Stimulated activated CD4-positive, alpha-beta T cell treated with anti-CD3 and anti-CD28 coated beads, TNF-alpha, amount 100 ng/mL, for 48 hours (primary cell): ENCODE measurements around the gene SYCP2.
A peak's percentile ranks its signal among the peaks of the same experiment; 100 is the strongest.
"Not testable (repeated sequence)": the region's sequence is repeated elsewhere in the genome, so short reads cannot be mapped to it uniquely, and the experiment has no call there.

Experiments used
- DNase-seq, 3 donors: peaks; one replicate each; pipeline ENCODE4 v3.0.0-alpha.2; 2020; ENCODE audit warnings: low read depth in 3 of 3

Gene SYCP2

GRCh38 chr20:59933296-59933848 lies at the start of gene SYCP2:
Gene SYCP2, minus strand, starts transcription at chr20:59933637. Its CDS starts 11,224 bp downstream, at chr20:59922413.
- DNase-seq, result peak in 2 of 3 donors; percentile 26 to 27

- DNase-seq, result no peak
Observed at GRCh38 chr20:59983076-59983475, 49.6 kb upstream of the SYCP2 start.

- DNase-seq, result no peak
Observed at GRCh38 chr20:59977086-59977485, 43.6 kb upstream of the SYCP2 start.

GRCh38 chr20:59976156-59976782 lies 42.8 kb upstream of the SYCP2 start:
- DNase-seq, result no peak

- no peak for DNase-seq
Observed at GRCh38 chr20:59972037-59972801, 38.8 kb upstream of the SYCP2 start.

GRCh38 chr20:59971428-59971827 lies 38.0 kb upstream of the SYCP2 start:
- no peak for DNase-seq

- DNase-seq, result no peak
Observed at GRCh38 chr20:59966428-59966827, 33.0 kb upstream of the SYCP2 start.

- no peak for DNase-seq
Observed at GRCh38 chr20:59962155-59962554, 28.7 kb upstream of the SYCP2 start.

GRCh38 chr20:59961423-59961822 lies 28.0 kb upstream of the SYCP2 start:
- DNase-seq, result no peak

- no peak for DNase-seq
Observed at GRCh38 chr20:59958626-59959025, 25.2 kb upstream of the SYCP2 start.

- DNase-seq, result no peak
Observed at GRCh38 chr20:59958123-59958522, 24.7 kb upstream of the SYCP2 start, which contains the start of gene CDH26. Gene CDH26, plus strand, starts transcription at chr20:59958423. Its CDS starts 304 bp downstream, at chr20:59958727.

- not testable (repeated sequence) for DNase-seq
Observed at GRCh38 chr20:59957568-59957967, 24.1 kb upstream of the SYCP2 start.

GRCh38 chr20:59955131-59955796 lies 21.8 kb upstream of the SYCP2 start:
- DNase-seq, result no peak

- DNase-seq, result no peak
Observed at GRCh38 chr20:59954718-59955117, 21.3 kb upstream of the SYCP2 start.

- DNase-seq, result no peak
Observed at GRCh38 chr20:59949911-59950310, 16.5 kb upstream of the SYCP2 start.

- no peak for DNase-seq
Observed at GRCh38 chr20:59948828-59949720, 15.6 kb upstream of the SYCP2 start.

GRCh38 chr20:59948212-59948611 lies 14.8 kb upstream of the SYCP2 start:
- no peak for DNase-seq

- DNase-seq, result no peak
Observed at GRCh38 chr20:59947376-59947775, 13.9 kb upstream of the SYCP2 start.

- DNase-seq, result no peak
Observed at GRCh38 chr20:59945731-59946130, 12.3 kb upstream of the SYCP2 start.

GRCh38 chr20:59945175-59945574 lies 11.7 kb upstream of the SYCP2 start:
- DNase-seq, result no peak

- DNase-seq, result no peak
Observed at GRCh38 chr20:59944726-59945125, 11.3 kb upstream of the SYCP2 start.
